ENCODE data around the gene IQGAP1.
"Not testable (repeated sequence)": the region's sequence is repeated elsewhere in the genome, so short reads cannot be mapped to it uniquely, and the experiment has no call there.

The IQGAP1 gene

DNA sequence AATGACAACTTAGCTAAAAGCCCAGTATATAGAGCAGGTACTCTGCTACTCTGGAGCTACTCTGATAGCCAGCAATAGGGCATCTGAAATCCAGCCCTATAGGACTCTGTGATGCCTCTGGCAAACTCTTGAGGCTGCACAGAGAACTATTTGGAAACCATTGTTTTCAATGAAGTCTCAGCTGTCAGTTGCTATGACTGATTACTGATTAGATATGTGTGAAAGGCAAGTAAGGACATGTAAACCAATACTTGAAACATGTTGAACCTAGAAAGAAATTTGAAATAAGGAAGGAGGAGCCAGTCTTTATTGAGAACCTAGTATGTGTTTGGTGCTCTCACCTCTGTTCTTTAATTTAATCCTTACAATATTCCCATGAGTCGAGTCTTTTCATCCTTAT is 101.5 kb downstream of the IQGAP1 start:
- no peak for DNase-seq (ENCODE audit: low read depth)

DNA sequence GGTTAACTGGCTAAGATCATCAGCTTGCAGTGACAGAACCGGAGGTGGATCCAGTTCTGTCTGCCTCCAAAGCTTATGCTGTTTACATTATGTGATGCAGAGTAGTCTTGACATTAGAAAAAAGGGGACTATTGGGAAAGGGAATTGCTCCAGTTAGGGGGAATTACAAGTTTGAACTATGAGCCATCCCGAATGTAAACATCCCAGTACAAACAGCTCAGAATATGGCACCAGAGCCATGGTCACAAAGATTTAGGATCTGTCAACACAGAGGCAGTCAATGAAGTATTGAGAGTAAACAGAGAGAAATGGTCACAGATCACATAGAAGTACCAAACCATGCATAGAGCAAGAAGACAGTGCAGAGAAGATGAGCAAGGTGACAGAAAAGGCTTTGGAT is 101.9 kb downstream of the IQGAP1 start:
- no peak for DNase-seq (ENCODE audit: low read depth)

DNA sequence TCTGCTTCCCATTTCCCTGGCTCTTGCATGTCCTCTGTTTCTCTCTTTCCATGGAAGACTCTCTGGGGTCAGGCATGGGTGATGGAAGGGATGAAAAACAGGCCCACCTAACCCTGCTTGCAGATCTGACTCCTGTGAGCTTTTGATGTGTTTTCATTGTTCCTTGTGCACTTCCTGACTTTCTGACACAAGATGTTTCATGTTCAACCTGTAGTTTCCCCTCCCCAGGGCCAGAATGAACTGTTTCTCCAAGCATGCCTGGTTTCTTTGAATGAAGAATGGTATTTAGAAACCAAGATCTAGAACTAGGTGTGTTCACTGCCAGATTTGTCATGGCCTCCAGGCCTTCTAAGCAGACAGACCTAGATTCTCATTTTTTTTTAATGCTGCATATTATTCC is 105.6 kb downstream of the IQGAP1 start:
- DNase-seq (ENCODE audit: low read depth) = no peak

DNA sequence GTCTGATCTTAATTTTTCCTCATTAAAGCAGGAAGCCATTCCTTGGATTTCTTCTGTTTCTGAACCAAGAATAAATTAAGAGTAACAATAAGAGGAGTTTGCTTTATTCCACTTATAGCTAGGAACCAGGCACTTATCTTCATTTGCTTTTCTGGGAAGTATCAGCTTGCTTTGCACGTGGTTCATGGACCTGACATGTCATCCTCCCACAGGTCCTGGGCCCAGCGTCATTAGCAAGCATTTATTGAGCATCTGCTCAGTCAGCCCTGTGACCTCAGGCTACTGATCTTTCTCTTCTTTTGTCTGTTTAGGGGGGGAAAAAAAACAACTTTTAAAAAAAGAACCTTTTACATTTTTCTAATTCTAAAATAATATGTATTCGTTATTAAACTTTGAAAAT is 107.0 kb downstream of the IQGAP1 start:
- DNase-seq (ENCODE audit: low read depth) = no peak

DNA sequence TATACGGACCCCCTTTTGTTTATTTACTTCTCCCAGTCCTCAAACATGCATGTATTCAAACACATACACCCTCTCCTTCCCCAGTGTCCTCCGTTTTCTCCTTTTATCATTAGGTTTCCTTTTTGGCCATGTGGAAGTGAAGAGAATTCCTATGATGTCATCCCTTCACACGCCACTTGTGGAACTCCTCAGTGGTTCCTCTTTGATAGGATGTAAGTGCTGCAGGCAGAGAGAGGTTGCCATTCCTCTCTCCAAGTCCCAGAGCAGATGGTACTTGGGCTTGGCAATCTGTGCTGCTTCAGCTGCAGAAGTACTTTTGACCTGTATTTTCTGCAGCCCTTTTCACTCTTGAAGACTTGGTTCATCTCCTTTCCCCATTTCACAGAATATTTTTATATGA is 108.7 kb downstream of the IQGAP1 start:
- DNase-seq (ENCODE audit: low read depth) = no peak

DNA sequence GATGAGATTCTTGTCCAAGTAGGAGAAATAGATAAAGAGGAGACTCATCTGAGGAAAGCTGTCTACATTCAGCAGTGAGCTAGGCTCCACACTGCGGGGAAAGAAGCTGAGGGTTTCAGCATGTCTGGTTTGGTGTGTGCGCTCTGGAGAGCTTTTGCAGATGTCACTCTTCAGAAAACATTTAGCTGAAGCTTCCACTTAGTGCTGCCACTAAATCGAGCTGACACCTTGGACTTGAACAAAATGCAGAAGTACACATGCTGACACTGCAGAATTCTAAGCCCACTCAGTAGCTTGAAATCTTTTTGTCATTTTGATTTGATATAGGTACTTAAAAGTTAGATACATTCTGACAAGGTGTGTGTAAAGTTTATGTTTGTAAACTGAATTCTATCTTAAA is 109.3 kb downstream of the IQGAP1 start:
- no peak for DNase-seq (ENCODE audit: low read depth)

DNA sequence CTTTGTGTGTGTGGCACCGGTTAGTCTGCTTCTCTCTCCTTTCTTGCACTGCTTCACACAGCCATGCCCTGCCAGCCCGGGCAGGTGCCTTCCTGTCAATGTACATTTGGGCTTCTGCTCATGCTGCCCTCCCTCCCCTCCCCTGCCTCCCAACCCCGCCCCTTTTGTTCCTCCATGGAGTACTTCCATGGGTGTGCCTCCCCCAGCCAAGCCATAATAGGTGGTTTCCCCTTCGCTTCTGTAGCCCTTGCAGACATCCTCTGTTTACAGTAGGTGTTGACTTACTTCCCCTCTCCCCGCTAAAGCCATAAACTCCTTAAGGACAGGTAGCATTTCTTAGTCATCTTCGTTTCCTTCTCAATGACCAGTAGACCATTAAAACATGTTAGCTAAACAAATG is 109.9 kb downstream of the IQGAP1 start:
- DNase-seq (ENCODE audit: low read depth) = no peak

DNA sequence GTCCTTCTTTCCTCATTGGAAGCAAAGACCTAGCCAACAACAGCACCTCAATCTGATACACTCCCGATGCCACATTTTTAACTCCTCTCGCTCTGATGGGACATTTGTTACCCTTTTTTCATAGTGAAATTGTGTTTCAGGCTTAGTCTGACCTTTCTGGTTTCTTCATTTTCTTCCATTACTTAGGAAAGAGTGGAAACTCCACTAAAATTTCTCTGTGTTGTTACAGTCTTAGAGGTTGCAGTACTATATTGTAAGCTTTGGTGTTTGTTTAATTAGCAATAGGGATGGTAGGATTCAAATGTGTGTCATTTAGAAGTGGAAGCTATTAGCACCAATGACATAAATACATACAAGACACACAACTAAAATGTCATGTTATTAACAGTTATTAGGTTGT is 112.1 kb downstream of the IQGAP1 start:
- no peak for DNase-seq (ENCODE audit: low read depth)

DNA sequence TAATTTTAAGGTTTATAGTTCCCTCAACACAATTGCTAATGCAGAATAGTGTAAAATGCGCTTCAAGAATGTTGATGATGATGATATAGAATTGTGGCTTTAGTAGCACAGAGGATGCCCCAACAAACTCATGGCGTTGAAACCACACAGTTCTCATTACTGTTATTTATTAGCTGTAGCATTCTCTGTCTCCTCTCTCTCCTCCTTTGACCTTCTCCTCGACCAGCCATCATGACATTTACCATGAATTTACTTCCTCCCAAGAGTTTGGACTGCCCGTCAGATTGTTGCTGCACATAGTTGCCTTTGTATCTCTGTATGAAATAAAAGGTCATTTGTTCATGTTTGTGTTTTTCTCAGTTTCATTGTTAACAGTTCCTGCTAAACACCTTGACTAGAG is 113.9 kb downstream of the IQGAP1 start:
- DNase-seq (ENCODE audit: low read depth) = no peak

DNA sequence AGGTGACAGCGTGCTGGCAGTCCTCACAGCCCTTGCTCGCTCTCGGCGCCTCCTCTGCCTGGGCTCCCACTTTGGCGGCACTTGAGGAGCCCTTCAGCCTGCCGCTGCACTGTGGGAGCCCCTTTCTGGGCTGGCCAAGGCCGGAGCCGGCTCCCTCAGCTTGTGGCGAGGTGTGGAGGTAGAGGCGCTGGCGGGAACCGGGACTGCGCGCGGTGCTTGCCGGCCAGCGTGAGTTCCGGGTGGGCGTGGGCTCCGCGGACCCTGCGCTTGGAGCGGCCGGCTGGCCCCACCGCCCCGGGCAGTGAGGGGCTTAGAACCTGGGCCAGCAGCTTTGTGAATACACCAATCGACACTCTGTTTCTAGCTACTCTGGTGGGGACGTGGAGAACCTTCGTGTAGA is 122.7 kb downstream of the IQGAP1 start:
- not testable (repeated sequence) for DNase-seq (ENCODE audit: low read depth)

DNA sequence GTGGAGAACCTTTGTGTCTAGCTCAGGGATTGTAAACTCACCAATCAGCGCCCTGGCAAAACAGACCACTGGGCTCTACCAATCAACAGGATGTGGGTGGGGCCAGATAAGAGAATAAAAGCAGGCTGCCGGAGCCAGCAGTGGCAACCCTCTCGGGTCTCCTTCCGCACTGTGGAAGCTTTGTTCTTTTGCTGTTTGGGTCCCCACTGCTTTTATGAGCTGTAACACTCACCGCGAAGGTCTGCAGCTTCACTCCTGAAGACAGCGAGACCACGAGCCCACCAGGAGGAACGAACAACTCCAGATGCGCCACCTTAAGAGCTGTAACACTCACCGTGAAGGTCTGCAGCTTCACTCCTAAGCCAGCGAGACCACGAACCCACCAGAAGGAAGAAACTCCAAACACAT is 123.2 kb downstream of the IQGAP1 start:
- not testable (repeated sequence) for DNase-seq (ENCODE audit: low read depth)

DNA sequence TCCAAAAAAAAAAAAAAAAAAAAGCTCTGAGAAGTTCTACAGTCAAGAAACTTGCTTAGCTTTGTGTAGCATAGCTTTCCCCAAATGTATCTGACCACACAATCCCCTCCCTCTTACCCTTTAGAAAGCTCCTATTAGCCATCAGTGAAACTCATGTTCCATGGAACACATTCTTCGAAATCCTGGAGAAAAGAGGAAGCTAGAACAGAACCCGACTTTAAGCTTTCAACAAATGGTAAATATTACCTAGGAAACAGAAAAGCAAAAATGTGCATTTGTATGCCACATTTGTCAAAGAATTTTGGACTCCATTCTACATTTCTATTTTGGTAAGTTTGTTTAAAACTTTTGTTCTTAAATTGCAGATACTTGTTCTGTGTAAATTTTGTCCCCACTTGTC is 124.2 kb downstream of the IQGAP1 start:
- no peak for DNase-seq (ENCODE audit: low read depth)

DNA sequence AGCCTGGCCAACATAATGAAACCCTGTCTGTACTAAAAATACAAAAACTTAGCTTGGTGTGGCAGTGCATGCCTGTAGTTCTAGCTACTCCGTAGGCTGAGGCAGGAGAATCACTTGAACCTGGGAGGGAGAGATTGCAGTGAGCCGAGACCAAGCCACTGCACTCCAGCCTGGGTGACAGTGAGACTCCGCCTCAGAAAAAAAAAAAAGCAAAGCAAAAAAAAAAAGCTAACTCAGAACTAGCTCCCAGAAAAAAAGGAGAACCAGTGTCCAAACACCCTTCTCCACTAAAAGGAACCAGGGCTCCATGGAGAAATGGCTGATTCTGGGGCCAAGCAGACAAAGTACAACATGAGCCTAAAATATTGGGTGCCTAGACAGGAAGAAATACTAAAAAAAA is 124.9 kb downstream of the IQGAP1 start:
- no peak for DNase-seq (ENCODE audit: low read depth)

DNA sequence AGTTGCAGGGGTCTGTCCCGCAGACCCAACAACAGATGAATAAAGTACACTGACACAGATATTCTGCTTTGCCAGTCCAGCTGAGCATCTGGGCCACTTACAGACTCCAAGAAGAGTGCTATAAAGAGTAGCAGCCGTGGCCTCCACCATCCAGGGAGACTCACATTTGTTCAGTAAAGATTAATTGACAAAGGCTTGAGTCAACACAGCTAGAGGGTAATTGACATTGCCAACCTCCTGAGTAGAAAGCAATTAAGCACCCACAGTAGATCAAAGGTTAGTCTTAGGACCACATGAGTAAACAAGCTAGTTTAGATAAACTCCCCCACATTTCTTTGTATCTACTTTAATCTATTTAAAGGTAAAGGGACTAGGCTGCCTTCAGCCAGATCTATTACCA is 125.4 kb downstream of the IQGAP1 start:
- DNase-seq (ENCODE audit: low read depth) = no peak

DNA sequence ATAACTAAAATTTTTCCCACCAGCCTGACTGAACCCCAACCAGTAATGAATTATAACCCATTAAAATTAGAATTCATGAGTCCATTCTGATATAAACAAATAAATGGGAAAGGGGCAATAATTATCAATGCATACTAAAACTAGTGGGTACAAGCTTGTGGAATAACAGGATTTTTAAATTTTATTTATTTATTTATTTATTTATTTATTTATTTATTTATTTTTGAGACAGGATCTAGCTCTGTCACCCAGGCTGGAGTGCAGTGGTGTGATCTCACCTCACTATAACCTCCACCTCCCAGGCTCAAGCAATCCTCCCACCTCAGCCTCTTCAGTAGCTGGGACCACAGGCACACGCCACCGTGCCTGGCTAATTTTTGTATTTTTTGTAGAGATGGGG is 125.9 kb downstream of the IQGAP1 start:
- not testable (repeated sequence) for DNase-seq (ENCODE audit: low read depth)

DNA sequence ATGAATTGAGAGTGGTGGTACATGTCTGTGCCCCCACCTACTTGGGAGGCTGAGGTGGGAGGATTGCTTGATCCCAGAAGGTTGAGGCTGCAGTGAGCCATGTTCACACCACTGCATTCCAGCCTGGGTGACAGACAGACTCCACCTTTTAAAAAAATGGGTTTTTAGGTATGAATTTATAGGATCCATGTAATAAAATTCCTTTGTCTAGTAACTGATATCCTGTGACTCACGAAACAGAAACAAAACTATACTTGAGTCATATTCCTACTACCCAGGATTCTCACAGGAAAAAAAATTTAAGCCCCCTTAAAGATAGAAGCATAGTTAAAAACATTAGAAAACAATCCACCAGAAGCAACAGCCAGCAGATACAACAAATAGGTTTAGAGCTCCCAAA is 131.6 kb downstream of the IQGAP1 start:
- no peak for DNase-seq (ENCODE audit: low read depth)

DNA sequence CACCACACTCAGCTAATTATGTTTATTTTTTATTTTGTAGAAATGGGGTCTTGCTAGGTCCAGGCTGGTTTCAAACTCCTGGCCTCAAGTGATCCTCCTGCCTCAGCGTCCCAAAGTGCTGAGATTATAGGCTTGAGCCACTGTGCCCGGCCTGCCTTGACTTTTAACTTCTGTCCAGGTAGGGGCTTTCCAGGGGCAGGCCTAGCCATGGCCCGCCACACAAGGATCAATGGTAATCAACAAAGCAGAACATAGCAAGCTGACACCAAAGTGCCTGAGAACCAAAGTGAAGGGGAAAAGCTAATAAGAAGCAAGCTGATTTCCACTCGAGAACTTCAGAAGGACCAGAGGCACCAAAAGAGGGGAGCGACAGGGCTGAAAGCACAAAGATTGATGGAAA is 132.3 kb downstream of the IQGAP1 start:
- no peak for DNase-seq (ENCODE audit: low read depth)

DNA sequence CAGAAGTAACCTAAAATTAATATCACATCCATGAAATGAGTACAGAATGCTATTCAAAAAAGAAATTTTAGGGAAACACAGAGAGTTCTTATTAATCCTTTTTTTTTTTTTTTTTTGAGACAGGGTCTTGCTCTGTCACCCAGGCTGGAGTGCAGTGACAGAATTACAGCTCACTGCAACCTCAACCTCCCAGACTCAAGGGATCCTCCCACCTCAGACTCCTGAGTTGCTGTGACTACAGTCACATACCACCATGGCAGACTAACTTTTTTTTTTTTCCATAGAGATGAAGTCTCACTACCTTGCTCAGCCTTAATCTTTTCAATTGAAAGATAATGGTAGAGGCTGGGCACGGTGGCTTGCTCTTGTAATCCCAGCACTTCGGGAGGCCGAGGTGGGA is 135.3 kb downstream of the IQGAP1 start:
- no peak for DNase-seq (ENCODE audit: low read depth)

DNA sequence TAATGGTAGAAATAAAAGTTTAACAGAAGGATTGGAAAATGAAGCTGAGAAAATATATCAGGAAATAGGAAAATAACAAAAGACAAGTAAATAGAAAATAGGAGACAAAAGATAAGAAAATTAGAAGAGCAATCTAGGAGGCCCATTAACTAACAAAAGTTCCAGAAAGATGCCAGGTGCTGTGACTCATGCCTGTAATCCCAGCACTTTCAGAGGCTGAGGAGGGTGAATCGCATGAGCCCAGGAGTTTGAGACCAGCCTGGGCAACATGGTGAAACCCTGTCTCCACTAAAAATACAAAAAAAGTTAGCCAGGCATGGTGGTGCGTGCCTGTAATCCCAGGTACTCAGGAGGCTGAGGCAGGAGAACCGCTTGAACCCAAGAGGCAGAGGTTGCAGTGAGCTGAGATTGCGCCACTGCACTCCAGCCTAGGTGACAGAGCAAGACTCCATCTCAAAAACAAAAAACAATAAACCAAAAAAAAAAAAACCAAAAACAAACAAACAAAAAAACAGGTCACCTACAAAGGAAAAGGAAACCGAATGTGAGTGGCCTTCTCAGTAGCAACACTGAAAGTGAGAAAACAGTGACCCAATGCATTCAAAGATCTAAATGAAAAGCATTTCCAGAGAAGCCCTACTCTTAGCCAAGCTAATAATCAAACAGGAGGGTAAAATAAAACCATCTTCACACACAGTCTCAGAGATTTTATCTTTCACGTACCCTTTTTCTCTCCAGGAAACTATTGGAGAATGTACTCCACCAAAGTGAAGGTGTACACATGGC is 136.2 kb downstream of the IQGAP1 start:
- DNase-seq (ENCODE audit: low read depth) = not testable (repeated sequence)

DNA sequence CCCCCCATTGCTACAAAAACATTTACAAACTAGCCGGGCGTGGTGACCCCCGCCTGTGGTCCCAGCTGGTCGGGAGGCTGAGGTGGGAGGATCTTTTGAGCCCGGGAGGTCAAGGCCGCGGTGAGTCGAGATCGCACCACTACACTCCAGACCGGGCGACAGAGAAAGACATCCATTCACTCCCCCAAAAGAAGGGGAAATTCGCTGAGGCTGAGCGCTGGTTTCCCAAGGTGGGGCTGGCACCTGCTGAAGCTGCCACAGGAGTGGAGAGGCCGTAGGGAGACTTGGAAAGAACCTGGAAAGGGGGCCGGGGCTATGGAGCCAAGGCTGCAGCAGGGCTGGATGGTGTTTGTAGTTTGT is 140.9 kb downstream of the IQGAP1 start:
- DNase-seq (ENCODE audit: low read depth) = no peak

DNA sequence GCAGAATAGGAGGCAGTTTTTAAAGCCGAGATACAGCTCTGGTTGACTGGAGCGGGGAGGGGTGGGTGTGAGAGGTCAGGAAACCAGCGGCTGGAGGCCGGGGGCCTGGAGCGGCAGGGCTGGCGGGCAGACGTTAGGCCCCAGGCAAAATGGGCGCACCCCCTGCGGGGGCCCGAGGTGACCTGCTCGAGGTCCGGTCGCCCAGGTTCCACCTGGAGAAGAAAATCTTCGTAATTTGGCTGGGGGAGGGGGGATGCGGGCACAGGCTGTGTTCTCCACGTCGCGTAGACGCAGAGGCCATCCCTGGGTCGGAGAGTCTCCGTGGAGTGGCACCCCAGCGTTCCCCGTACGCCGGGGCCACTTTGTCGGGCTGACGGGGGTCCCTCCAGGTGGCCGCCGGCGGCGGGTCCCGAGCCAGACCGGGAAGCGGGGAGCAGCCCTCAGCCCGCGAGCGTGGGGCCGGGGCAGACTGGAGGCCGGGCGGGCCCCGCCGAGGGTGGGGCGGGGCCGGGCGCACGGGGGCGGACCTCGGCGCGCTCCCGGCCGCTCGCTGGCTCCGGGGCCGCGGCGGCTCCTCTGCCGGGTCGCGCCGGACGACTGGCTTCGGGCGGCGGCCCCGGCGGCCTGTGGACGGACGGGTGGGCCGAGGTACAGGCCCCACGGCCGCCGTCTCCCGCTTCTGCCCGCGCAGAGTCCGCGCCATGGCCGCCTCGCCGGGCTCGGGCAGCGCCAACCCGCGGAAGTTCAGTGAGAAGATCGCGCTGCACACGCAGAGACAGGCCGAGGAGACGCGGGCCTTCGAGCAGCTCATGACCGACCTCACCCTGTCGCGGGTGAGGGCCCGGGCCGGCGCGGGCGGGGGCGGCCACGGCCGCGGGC is 141.6 kb downstream of the IQGAP1 start, which contains the start of gene CRTC3:
TSS of gene CRTC3 (plus strand) at position 553 of the 879 bp plus-strand sequence. CDS start at position 702, 149 bp downstream.
- DNase-seq (ENCODE audit: low read depth) = peak; percentile 33

DNA sequence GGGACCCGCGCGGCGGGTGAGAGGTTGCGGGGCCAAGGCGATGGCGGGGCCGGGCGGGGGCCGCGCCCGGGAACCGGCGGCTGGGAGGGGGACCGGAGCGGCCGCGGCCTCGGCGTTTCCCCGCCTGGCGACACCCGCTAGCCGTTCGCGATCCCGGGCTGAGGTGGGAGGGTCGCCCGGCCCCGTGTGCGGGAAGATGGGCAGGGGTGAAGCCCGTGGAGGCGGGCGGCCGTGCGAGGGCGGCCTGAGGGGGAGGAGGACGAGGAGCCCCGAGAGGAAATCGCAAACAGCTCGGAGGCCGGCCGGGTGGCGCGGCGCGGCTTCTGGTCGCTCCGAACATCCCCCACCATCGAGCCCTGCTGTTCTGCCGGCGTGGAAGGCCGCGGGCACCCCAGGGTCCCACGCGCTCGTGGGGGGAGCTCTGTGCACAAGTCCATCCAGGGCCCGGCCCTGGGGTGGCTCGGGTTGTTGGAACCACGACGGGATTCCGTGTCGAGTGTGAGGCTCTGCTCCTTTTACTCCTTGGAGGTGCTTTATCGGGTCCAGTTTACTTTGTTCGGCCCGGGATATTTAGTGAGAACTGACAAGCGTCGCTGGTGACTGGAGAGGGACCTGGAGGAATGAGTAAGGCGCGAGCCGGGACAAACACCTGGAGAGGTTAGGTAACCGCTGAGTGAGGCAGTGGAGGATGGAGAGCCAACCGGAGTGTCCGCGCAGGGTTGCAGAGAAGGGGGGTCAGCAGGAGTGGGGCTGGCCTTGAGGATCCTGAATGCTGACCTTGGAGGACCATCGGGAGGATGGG is 142.4 kb downstream of the IQGAP1 start:
- DNase-seq (ENCODE audit: low read depth) = peak; percentile 39

DNA sequence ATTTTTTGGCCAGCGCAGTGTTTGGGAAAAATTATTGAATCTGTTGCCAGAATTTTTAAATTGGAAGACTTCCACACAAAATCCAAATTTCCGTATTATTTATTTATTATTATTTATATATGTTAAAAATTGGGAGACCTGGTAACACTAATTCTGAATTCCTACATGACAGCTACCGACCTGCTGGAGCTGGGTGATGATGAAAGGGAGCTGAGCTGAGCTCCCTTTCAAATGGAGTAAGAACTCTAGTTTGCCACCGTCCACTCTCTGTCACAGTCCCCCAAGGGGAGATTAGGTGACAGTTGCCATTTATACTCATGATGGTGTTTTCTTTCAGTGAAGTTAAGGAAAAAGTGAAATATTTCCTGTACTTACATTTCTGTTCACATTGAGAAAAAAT is 143.1 kb downstream of the IQGAP1 start:
- no peak for DNase-seq (ENCODE audit: low read depth)

Data from activated T-helper 1 cell treated with Interleukin-2 at 50 U/mL for 16 hours (primary cell).